HepG2 (cell line): ENCODE data around the gene CYB561. TPM values are rescaled to one million over a fixed set of nuclear protein-coding genes. Genes with fewer than 3 reads are reported as not detected.
A peak's percentile ranks its signal among the peaks of the same experiment; 100 is the strongest.

ENCODE experiments used
- ARHGAP35 ChIP-seq: sonication (generic); formaldehyde crosslinking; IDR thresholded peaks from 2 replicates; pipeline ENCODE4 v1.9.0; 2022; ENCODE audit warnings: mild to moderate bottlenecking, inconsistent platforms, moderate library complexity, missing genetic modification reagents, borderline replicate concordance
- ATAD3A ChIP-seq: sonication (generic); formaldehyde crosslinking; IDR thresholded peaks from 2 replicates; pipeline ENCODE4 v1.4.0; 2020; ENCODE audit warnings: missing genetic modification reagents
- HNRNPUL1 ChIP-seq: fragments of 200-400 bp; formaldehyde crosslinking; IDR thresholded peaks from 2 replicates; pipeline ENCODE4 v1.6.1; 2017; ENCODE audit warnings: low read depth, mild to moderate bottlenecking, low read length, moderate library complexity
- IKZF4 ChIP-seq: sonication (generic); formaldehyde crosslinking; IDR thresholded peaks from 2 replicates; pipeline ENCODE4 v1.5.1; 2020; ENCODE audit warnings: borderline replicate concordance, mild to moderate bottlenecking, low read depth, missing genetic modification reagents; ENCODE audit errors: not compliant biosample characterization
- KDM5A ChIP-seq: fragments of 200-600 bp; sonication (generic); IDR thresholded peaks from 2 replicates; pipeline ENCODE4 v1.7.0; 2018; ENCODE audit warnings: antibody characterized with exemption, mild to moderate bottlenecking, low read length, borderline replicate concordance
- MZF1 ChIP-seq: sonication (generic); formaldehyde crosslinking; IDR thresholded peaks from 2 replicates; pipeline ENCODE4 v1.8.1; 2023; ENCODE audit warnings: mild to moderate bottlenecking, missing genetic modification reagents, borderline replicate concordance
- RXRB ChIP-seq: IDR thresholded peaks from 2 replicates; pipeline ENCODE4 v1.6.1; 2016; ENCODE audit warnings: borderline replicate concordance, missing genetic modification reagents, missing compliant biosample characterization
- SMAD9 ChIP-seq: sonication (generic); formaldehyde crosslinking; IDR thresholded peaks from 2 replicates; pipeline ENCODE4 v1.5.1; 2020; ENCODE audit warnings: mild to moderate bottlenecking, missing genetic modification reagents
- TIGD3 ChIP-seq: sonication (generic); formaldehyde crosslinking; IDR thresholded peaks from 2 replicates; pipeline ENCODE4 v1.5.1; 2020; ENCODE audit warnings: mild to moderate bottlenecking, missing genetic modification reagents, borderline replicate concordance
- TRAFD1 ChIP-seq: sonication (generic); formaldehyde crosslinking; IDR thresholded peaks from 2 replicates; pipeline ENCODE4 v1.5.1; 2020; ENCODE audit warnings: missing genetic modification reagents, mild to moderate bottlenecking, borderline replicate concordance
- ZBTB34 ChIP-seq: sonication (generic); formaldehyde crosslinking; IDR thresholded peaks from 2 replicates; pipeline ENCODE4 v1.8.0; 2022; ENCODE audit warnings: mild to moderate bottlenecking, missing genetic modification reagents
- ZBTB49 ChIP-seq: sonication (generic); formaldehyde crosslinking; IDR thresholded peaks from 2 replicates; pipeline ENCODE4 v1.4.0; 2020; ENCODE audit warnings: missing genetic modification reagents, borderline replicate concordance
- ZFP41 ChIP-seq: sonication (generic); formaldehyde crosslinking; IDR thresholded peaks from 2 replicates; pipeline ENCODE4 v1.4.0; 2020; ENCODE audit warnings: mild to moderate bottlenecking, missing genetic modification reagents, borderline replicate concordance
- ZKSCAN8 ChIP-seq: IDR thresholded peaks from 2 replicates; pipeline ENCODE4 v1.6.1; 2016; ENCODE audit warnings: borderline replicate concordance, missing genetic modification reagents, missing compliant biosample characterization
- ZNF232 ChIP-seq: sonication (generic); formaldehyde crosslinking; IDR thresholded peaks from 2 replicates; pipeline ENCODE4 v1.4.0; 2020; ENCODE audit warnings: missing genetic modification reagents, borderline replicate concordance
- ZNF253 ChIP-seq: sonication (generic); formaldehyde crosslinking; IDR thresholded peaks from 2 replicates; pipeline ENCODE4 v1.8.0; 2022; ENCODE audit warnings: mild to moderate bottlenecking, missing genetic modification reagents, borderline replicate concordance
- ZNF260 ChIP-seq: sonication (generic); formaldehyde crosslinking; IDR thresholded peaks from 2 replicates; pipeline ENCODE4 v1.4.0; 2020; ENCODE audit warnings: missing genetic modification reagents, low read depth, mild to moderate bottlenecking, borderline replicate concordance
- ZNF562 ChIP-seq: sonication (generic); formaldehyde crosslinking; IDR thresholded peaks from 2 replicates; pipeline ENCODE4 v1.8.0; 2022; ENCODE audit warnings: missing genetic modification reagents, borderline replicate concordance
- ZNF563 ChIP-seq: sonication (generic); formaldehyde crosslinking; IDR thresholded peaks from 2 replicates; pipeline ENCODE4 v1.8.0; 2022; ENCODE audit warnings: mild to moderate bottlenecking, moderate library complexity, missing genetic modification reagents
- ZNF740 ChIP-seq: sonication (generic); formaldehyde crosslinking; IDR thresholded peaks from 2 replicates; pipeline ENCODE4 v1.4.0; 2020; ENCODE audit warnings: missing genetic modification reagents
- ZNF841 ChIP-seq: sonication (generic); formaldehyde crosslinking; IDR thresholded peaks from 2 replicates; pipeline ENCODE4 v1.8.1; 2023; ENCODE audit warnings: missing genetic modification reagents, borderline replicate concordance
- polyA plus RNA-seq, 8 experiments: library from polyadenylated mRNA; depleted of rRNA in 3 of 8; stranded (reverse) in 7 of 8; unstranded in 1 of 8; fragments of >200 nt; fragmentation: Illumina TruSeq in 4 of 8; extraction: Trizol in 4 of 8; gene quantifications; 2 replicates each; pipeline versions ENCODE4 v1.2.1 to v1.2.3, GENCODE V29; 2011 to 2016; ENCODE audit warnings: low read depth in 4 of 8, missing spikeins in 1 of 8, mixed read lengths in 1 of 8; ENCODE audit not compliant: insufficient read depth in 1 of 8
- total RNA-seq, 5 experiments: library from RNA; depleted of rRNA; stranded (reverse); fragments of >200 nt; fragmentation: Illumina TruSeq; extraction: Trizol; gene quantifications; 2 replicates each; pipeline ENCODE4 v1.2.3, GENCODE V29; 2016; ENCODE audit warnings: low read depth in 1 of 5

Gene CYB561
- total and polyA plus RNA-seq, 2 of the 13 experiments (the other 11 are each of a cell fraction or from before 2014, with no cell fraction given): 1.5 to 6.7 TPM

GRCh38 chr17:63445954-63446752, at the start of gene CYB561 (continued):
- no peak for TF ChIP-seq ZNF260
- no peak for TF ChIP-seq HNRNPUL1
- TF ChIP-seq ZNF232 (CRISPR knock-in tag): no peak; the same call in 1 of the 2 replicates
- TF ChIP-seq ZNF841 (CRISPR knock-in tag): no peak
- TF ChIP-seq ZBTB49: no peak
- no peak for TF ChIP-seq ZNF740
- TF ChIP-seq ZNF562 (CRISPR knock-in tag): no peak
- no peak for TF ChIP-seq ATAD3A (CRISPR knock-in tag)
- no peak for TF ChIP-seq ARHGAP35 (CRISPR knock-in tag)
- TF ChIP-seq IKZF4 (CRISPR knock-in tag): no peak
- no peak; the same call in 1 of the 2 replicates for TF ChIP-seq ZNF563 (CRISPR knock-in tag)
- no peak for TF ChIP-seq SMAD9 (CRISPR knock-in tag)
- TF ChIP-seq ZBTB34 (CRISPR knock-in tag): no peak
- 0 out of 2 replicates have a peak, but pooled peaks have one; percentile 71 for TF ChIP-seq ZFP41
- 0 out of 2 replicates have a peak, but pooled peaks have one; percentile 18 for TF ChIP-seq RXRB (CRISPR knock-in tag)
- no peak for TF ChIP-seq TIGD3 (CRISPR knock-in tag)
- TF ChIP-seq MZF1 (CRISPR knock-in tag): no peak
- TF ChIP-seq KDM5A: no peak
- TF ChIP-seq ZKSCAN8 (CRISPR knock-in tag): no peak
- no peak for TF ChIP-seq TRAFD1 (CRISPR knock-in tag)
- no peak for TF ChIP-seq ZNF253 (CRISPR knock-in tag)
